ENCODE measurements around the gene CDK11B. TPM values are rescaled to one million over a fixed set of nuclear protein-coding genes. Genes with fewer than 3 reads are reported as not detected.
"Not testable (repeated sequence)": the region's sequence is repeated elsewhere in the genome, so short reads cannot be mapped to it uniquely, and the experiment has no call there.

Gene CDK11B
- polyA plus RNA-seq, 5 donors, result 31.8 to 45.6 (median 42.0) TPM

GRCh38 chr1:1662830-1663560 is 4.2 kb upstream of the CDK11B start:
- DNase-seq, result not testable (repeated sequence)

- not testable (repeated sequence) for DNase-seq
Measured at GRCh38 chr1:1662392-1662791, 3.6 kb upstream of the CDK11B start.

GRCh38 chr1:1648265-1648664 is 10.5 kb downstream of the CDK11B start:
- not testable (repeated sequence) for DNase-seq

DNA sequence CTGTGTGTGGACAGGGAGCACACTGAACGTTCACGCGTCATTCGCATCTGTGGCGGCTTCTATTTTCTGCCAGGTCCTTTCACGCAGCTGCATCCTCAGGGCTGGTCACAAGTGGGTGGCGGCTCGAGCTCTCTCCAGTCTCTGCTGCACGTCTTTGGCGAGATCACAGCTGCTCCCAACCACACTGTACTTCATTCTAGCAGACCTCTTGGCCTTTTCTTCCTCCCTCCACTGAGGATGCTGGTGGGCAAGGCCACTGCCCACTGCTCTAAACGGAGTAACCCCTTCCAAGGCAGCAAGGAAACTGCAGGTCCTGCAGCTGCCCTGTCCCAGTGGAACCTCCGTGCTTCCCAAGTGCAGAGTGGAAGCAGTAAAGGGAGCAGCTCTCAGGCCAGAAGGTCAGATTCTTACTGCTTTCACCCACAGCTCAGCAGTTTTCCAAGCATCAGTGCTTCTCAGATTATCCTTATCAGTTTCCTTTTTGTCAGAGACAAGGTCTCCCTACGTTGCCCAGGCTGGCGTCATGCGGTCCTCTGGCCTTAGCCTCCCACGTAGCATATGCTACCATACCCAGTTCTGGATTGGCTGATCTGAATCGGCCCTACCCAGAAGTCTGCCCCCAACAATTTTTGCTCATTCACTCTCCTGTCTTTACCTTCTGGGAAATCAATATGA is 11.1 kb downstream of the CDK11B start:
- not testable (repeated sequence) for DNase-seq

DNA sequence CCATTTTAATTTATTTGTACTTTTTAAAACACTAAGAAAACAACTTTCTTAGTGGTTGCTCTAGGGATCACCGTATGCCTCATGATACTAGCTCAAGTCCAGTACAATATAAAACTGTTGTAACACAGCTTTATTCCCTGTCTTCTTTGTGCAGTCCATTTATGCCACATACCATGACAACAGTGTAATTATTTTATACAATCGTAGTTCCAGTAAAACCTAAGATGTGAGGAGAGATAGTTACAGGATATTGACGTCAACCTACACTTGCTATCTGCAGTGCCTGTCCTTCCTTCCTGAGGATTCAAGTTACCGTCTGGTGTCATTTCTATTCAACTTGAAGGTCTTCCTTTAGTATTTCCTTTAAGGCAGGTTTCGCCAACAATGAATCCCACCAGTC is 12.5 kb downstream of the CDK11B start:
- not testable (repeated sequence) for DNase-seq

DNA sequence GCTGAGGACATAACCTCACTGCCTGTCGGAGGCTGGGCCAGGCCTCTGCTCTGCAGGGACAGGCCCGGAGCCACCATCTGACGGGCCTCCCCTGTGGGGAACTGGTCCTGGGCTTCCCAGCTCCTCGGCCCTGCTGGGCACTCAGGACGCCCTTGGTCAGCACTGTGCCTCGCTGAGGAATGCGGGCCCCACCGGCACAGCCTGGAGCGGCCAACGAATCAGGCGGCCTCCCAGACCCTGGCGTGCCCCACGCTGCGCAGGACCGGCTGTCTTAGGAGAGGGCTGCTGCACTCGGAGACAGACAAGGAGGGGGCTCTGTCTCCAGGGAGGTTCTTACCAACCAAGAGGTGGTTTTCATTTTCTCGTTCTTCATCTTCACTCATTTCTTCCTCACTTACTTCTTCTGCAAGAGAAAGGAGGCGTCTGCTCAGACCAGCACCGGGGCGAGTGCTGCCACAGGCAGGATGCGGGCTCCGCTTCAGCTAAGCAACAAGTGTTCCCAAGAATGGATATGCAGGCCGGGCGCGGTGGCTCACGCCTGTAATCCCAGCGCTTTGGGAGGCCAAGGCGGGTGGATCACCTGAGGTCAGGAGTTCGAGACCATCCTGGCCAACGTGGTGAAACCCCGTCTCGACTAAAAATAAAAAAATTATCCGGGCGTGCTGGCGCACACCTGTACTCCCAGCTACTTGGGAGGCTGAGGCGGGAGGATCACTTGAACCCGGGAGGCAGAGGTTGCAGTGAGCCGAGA is 17.9 kb downstream of the CDK11B start:
- DNase-seq, result not testable (repeated sequence)

- not testable (repeated sequence) for DNase-seq
Measured at GRCh38 chr1:1640081-1640480, 18.7 kb downstream of the CDK11B start.

DNA sequence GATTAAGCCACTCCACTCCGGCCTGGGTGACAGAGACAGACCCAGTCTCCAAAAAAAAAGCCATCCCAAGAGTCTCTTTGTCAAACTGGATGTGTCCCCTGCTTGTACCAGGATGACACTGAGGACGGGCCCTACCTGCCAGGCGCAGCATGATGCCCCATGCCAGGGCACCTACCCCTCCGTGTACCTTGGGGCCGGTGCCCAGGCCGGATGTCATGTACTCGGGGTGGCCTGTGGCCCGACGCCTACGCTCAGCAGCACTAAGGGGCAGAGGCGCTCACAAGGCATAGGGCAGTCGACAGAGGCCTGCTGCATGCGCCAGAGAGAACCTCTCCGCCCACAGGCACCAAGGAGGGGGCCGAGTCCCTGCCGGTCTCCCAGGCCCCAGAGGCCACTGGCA is 19.4 kb downstream of the CDK11B start:
- not testable (repeated sequence) for DNase-seq

GRCh38 chr1:1638528-1638927 is 20.3 kb downstream of the CDK11B start:
- not testable (repeated sequence) for DNase-seq

- not testable (repeated sequence) for DNase-seq
Measured at GRCh38 chr1:1637479-1637875, 21.3 kb downstream of the CDK11B start.

GRCh38 chr1:1636621-1637478 is 22.0 kb downstream of the CDK11B start:
- not testable (repeated sequence) for DNase-seq

DNA sequence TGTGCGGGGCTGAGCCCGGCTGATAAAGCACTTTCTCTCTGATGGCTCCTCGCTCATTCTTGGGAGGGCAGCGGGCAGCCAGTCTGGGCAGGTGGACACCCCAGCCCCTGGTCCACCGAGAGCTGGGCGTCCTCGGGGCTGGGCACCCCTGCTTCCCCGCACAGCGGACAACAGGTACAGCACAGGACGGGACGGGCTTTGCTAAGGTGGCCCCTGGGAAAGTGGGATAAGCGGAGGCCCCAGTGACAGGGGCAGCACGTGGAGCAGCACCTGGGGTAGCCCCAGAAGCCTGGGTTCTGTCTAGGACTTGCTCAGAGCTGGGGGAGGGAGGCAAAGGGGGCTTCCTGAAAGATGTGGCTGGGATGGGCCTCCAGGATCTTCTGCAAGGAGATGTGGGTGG is 24.2 kb downstream of the CDK11B start:
- DNase-seq, result not testable (repeated sequence)

DNA sequence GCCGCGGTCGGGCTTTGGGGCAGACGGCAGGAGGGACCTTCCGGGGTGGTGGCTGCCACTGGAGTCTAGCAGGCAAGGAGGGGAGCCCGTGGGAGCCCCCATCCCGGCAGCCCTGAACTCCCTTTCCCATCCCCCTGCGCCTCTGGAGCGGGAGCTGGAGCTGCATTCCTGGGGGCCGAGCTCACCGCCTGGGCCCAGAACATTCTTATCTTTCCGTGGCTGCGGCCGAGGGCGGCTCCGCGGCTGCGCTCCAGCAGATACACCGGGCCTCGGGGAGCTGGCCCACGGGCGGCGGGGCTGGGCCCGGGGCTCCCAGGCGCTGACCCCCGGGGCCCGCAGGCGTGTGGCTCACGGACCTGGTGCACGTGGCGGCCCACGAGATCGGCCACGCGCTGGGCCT is 25.4 kb downstream of the CDK11B start:
- not testable (repeated sequence) for DNase-seq

- peak; percentile 86 to 88 for DNase-seq
Measured at GRCh38 chr1:1631782-1632420, 26.9 kb downstream of the CDK11B start, which contains the start of gene MMP23B. MMP23B (plus strand) TSS chr1:1632173; CDS start chr1:1632219, 46 bp downstream.

DNA sequence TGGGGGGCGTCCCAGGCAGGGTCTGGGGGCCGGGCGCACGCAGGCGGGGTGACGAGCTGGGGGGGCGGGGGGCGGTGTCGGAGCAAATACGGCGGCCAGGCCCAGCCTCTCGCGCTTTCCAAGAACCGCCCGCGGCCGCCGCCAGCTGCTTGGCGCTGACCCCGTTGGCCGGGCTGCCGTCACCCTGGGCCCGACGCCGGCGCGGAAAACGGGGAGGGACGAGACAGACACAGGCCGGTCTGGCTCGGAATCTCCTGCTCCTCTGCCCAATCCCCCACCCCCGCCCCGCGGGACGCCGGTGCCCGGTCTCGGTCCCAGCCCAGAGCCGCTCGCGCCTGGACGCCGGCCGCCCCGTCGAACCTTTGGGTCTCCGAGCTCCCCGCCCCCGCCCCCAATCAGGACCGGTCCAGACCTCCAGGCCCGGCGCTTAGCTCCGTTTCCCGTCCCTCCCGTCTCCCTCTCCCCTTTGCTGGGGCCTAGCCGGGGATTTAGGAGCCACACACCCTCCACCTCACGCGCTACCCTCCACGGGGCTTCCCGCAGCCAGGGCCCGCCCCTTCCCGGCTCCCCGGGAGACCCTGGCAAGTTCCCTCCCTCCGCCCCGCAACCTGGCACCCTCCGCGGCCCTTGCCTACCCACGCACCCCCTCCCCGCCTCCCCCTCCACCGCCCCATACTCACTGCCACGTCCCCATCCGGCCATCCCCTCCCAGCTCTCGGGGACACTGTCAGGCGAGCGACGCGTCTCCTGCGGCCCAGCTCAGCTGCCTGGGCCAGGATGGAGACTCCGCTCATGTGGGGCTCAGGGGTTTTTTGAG is 27.6 kb downstream of the CDK11B start:
- DNase-seq, result peak; percentile 88 to 91

DNA sequence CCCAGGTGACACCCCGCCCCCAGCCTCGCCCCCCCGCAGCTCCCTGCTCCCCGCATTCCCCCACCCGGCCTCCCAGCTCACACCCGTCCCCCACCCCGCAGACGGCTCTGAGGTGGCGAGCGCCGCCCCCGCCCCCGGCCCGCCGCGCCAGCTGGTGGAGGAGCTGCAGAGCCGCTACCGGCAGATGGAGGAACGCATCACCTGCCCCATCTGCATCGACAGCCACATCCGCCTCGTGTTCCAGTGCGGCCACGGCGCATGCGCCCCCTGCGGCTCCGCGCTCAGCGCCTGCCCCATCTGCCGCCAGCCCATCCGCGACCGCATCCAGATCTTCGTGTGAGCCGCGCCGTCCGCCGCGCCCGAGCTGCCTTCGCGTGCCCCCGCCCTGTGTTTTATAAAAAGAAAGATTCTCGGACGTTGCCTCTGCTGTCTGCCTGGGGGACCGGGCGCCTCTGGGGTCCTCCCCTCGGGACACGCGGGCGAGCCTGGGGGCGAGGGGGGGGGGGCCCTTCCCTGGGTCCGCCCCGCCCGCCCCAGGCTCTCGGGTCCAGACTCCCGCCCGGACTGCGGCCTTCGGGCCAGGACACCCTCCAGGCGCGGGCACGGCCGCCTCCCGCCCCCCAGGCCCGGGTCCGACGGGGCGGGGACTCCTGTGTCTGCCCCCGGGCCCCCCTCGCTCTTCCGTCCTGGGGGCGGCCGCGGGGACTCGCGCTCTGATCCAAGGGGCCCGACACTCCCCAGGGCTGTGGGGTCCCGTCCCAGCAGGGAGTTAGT is 28.4 kb downstream of the CDK11B start:
- DNase-seq, result peak; percentile 88

GRCh38 chr1:1629430-1630190 is 29.2 kb downstream of the CDK11B start:
- no peak for DNase-seq

GRCh38 chr1:1628754-1629429 is 29.9 kb downstream of the CDK11B start:
- no peak for DNase-seq
